HepG2 (cell line): ENCODE measurements around the gene ANKRD39.

Experiments
- EHMT2 ChIP-seq: fragments of 200-600 bp; sonication (generic); IDR thresholded peaks from 2 replicates; pipeline ENCODE4 v1.7.0; 2017; ENCODE audit warnings: antibody characterized with exemption, low read depth, low read length, borderline replicate concordance
- EP300 ChIP-seq, 3 experiments: sonication (generic) in 1 of 3; formaldehyde crosslinking in 1 of 3; IDR thresholded peaks; 2 replicates each; pipeline versions ENCODE4 v1.5.1 to v1.6.1; 2011 to 2020; ENCODE audit warnings: low read depth in 2 of 3, low read length in 2 of 3, borderline replicate concordance in 1 of 3, improper control_type of control experiment in 1 of 3, mild to moderate bottlenecking in 1 of 3, missing genetic modification reagents in 1 of 3, moderate library complexity in 1 of 3
- FOXO4 ChIP-seq: sonication (generic); formaldehyde crosslinking; conservative IDR thresholded peaks from 2 replicates; pipeline ENCODE4 v1.8.1; 2023; ENCODE audit warnings: missing genetic modification reagents
- RERE ChIP-seq: IDR thresholded peaks from 2 replicates; pipeline ENCODE4 v1.6.1; 2016; ENCODE audit warnings: low read depth, missing genetic modification reagents, missing compliant biosample characterization
- RFX5 ChIP-seq: IDR thresholded peaks from 2 replicates; pipeline ENCODE4 v1.6.1; 2011; ENCODE audit warnings: low read depth, low read length, improper control_type of control experiment
- ZBTB40 ChIP-seq, 2 experiments: fragments of 450-650 bp in 1 of 2; sonication (generic) in 1 of 2; formaldehyde crosslinking in 1 of 2; IDR thresholded peaks; 2 replicates each; pipeline versions ENCODE4 v1.6.1 to v1.8.0; 2016 to 2022; ENCODE audit warnings: antibody characterized with exemption in 1 of 2, mild to moderate bottlenecking in 1 of 2, missing genetic modification reagents in 1 of 2

- no peak for TF ChIP-seq RERE
- no peak for TF ChIP-seq EHMT2
- no peak for TF ChIP-seq ZBTB40 (IDR thresholded peaks at IDR 0.05)
- TF ChIP-seq ZBTB40 (CRISPR knock-in tag; IDR thresholded peaks at IDR 0.05), result no peak
- no peak for TF ChIP-seq FOXO4 (CRISPR knock-in tag)
- TF ChIP-seq RFX5, result no peak
- no peak for TF ChIP-seq EP300 (IDR thresholded peaks at IDR 0.05; ENCODE audit: low read depth in 2 of 2, low read length in 2 of 2)
- TF ChIP-seq EP300 (CRISPR knock-in tag; IDR thresholded peaks at IDR 0.05; ENCODE audit: borderline replicate concordance), result no peak
Observed at GRCh38 chr2:96844405-96844808, 13.4 kb downstream of the ANKRD39 start.
